A204.1 (cell line): Measurements from ENCODE around the gene TSPAN7.

Source experiments
- FAIRE-seq: peaks from 2 replicates; lab custom pipeline; 2012; peaks lifted over from hg19 to GRCh38; lab: Jason Lieb, UNC

TSPAN7 gene

GRCh38 chrX:38694394-38694793, 133.1 kb downstream of the TSPAN7 start:
- no peak for FAIRE-seq

DNA sequence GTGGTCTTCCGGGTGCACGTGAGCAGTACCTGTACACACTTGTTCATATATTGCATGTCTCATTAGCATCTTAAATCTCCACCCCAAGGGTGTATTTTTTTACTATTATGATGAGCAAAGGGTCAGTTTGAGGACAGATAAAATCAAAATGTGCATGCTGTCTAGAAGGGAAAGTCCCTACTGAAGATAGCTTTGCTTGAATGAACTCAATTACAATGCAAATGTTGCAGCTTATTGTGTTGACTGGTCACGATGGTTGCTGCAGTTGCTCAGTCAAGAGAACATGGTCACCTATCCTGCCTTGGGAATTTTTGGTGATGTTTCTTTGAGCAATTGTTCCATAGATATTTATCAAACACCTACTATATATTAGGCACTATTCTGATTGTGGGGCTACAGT, 136.1 kb downstream of the TSPAN7 start:
- no peak for FAIRE-seq

DNA sequence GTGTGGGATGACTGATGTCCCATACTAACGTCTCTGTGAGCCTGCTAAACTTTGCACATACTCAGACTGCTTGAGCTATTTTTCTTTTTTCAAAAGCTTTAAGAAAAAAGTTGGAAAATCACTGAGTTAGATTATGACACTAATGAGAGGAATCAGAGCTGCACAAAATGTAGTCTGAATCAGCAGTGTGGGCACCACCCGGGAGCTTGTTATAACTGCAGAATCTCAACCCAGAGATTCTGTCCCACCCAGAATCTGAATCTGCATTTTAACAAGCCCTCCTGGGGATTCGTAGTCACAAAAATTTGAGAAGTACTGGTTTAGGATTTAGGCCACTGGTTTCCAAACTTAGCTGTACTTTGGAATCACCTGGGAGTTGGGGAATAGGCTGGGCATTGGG, 137.8 kb downstream of the TSPAN7 start:
- no peak for FAIRE-seq

- FAIRE-seq = no peak
Observed at GRCh38 chrX:38699696-38700095, 138.4 kb downstream of the TSPAN7 start.

GRCh38 chrX:38701073-38701472, 139.7 kb downstream of the TSPAN7 start:
- FAIRE-seq = no peak

DNA sequence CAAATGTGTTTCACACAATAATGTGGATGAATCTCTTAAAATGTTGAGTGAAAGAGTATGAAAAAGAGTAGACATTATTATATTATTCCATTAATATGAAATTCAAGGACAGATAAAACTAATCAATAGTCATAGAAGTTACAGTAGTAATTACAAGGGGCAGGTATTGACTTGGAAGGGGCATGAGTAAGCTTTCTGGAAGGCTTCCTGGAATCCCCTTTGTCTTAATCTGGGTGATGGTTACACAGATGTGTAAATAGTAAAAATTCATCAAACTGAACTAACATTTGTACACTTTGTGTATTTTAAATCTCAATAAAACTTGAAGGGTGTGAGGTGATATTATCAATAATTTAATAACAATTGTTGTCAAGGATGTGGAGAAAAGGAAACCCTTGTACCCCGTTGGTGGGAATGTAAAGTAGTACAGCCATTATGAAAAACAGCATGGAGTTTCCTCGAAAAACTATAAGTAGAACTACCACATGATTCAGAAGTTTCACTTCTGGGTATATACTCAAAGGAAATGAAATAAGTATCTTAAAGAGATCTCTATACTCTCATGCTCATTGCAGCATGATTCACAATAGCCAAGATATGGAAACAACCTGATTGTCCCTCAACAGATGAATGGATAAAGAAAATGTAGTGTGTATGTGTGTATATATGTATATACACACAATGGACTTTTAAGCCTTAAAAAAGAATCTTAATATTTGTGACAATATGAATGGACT, 143.0 kb downstream of the TSPAN7 start:
- FAIRE-seq = no peak

GRCh38 chrX:38717871-38718270, 156.5 kb downstream of the TSPAN7 start:
- no peak for FAIRE-seq

DNA sequence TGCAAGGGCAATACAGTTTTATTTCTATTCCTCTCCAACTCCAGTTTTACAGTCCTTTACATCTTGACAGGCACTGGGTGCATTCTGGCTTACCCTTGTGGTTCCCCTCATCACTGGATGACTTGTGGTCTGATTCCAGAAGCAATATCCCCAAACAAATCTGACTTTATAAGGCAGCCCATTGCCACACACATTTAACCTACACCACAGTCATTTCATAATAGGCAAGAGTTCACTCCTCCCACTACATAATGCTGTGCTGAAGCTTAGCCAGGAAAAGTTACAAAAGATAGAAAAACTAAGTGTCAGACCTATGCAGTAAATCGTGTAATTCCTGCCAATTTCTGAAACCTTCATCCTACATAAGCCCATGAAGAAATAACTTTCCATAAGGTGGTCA, 157.0 kb downstream of the TSPAN7 start:
- no peak for FAIRE-seq

DNA sequence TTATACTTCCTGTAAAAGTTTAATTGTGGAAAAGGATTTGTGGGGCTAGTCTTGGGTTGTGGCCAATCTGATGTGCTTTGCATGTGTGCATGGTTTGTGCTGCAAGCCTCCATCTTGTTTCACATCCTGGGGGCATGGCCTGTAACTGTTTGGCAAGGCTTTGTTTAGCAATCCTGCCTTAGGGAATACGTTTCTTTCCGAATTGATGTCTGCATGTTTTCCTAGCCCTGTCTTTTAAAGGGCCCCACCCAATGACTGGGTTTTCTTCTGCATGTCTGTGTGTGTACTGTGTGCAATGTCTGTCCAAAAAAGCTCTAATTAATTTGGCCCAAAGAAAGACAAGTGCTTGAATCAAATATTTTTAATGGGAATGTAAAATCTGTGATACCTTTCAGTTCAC, 165.3 kb downstream of the TSPAN7 start:
- FAIRE-seq = no peak

- no peak for FAIRE-seq
Observed at GRCh38 chrX:38727668-38728067, 166.3 kb downstream of the TSPAN7 start.

DNA sequence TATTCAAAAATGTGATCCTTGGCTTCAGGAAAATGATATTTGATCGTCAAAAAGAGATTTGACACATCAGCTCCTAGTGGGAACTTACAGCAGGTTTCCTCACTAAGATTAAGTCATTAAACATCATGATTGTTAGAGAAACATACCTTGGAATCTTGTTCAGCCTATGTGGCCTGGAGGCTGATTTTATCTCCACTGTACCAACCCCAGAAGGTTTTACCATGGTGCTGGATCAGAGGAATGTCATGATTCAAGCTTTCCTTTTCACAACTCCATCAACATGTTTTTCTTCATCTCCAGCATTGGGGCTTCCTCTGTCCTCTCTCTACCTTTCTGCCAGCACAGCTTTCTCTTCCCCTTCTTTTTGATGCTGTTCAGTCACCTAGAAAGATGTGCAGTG, 171.5 kb downstream of the TSPAN7 start:
- no peak for FAIRE-seq
